ENCODE measurements around the gene SEC31B.

The SEC31B gene

GRCh38 chr10:100477970-100478369, 41.7 kb downstream of the SEC31B start:
- no peak for DNase-seq (ENCODE audit: low read depth)
- no peak for TF ChIP-seq CTCF (conservative IDR thresholded peaks at IDR 0.05; ENCODE audit: low read length)
- no peak overlapping the region for H3K4me3 ChIP-seq (ENCODE audit: low read length)

GRCh38 chr10:100470367-100470766, 49.3 kb downstream of the SEC31B start:
- DNase-seq (ENCODE audit: low read depth) = peak; percentile 6
- H3K4me3 ChIP-seq (ENCODE audit: low read length) = no peak overlapping the region
- TF ChIP-seq CTCF (conservative IDR thresholded peaks at IDR 0.05; ENCODE audit: low read length) = no peak

GRCh38 chr10:100469756-100470155, 49.9 kb downstream of the SEC31B start:
- TF ChIP-seq CTCF (conservative IDR thresholded peaks at IDR 0.05; ENCODE audit: low read length) = no peak
- no peak overlapping the region for H3K4me3 ChIP-seq (ENCODE audit: low read length)

GRCh38 chr10:100468978-100469377, 50.7 kb downstream of the SEC31B start:
- DNase-seq (ENCODE audit: low read depth) = peak; percentile 5
- H3K4me3 ChIP-seq (ENCODE audit: low read length) = no peak overlapping the region
- no peak for TF ChIP-seq CTCF (conservative IDR thresholded peaks at IDR 0.05; ENCODE audit: low read length)

More at GRCh38 chr10:100469756-100470155, 49.9 kb downstream of the SEC31B start:
- no peak for DNase-seq (ENCODE audit: low read depth)

- TF ChIP-seq CTCF (conservative IDR thresholded peaks at IDR 0.05; ENCODE audit: low read length) = no peak
- no peak overlapping the region for H3K4me3 ChIP-seq (ENCODE audit: low read length)
- no peak for DNase-seq (ENCODE audit: low read depth)
Measured at GRCh38 chr10:100468322-100468721, 51.3 kb downstream of the SEC31B start.

- no peak for DNase-seq (ENCODE audit: low read depth)
- H3K4me3 ChIP-seq (ENCODE audit: low read length) = no peak within 1 kb of the TSS
- no peak for TF ChIP-seq CTCF (conservative IDR thresholded peaks at IDR 0.05; ENCODE audit: low read length)
Measured at GRCh38 chr10:100462709-100463108, 57.0 kb downstream of the SEC31B start, which contains the start of gene WNT8B. Gene WNT8B, plus strand, starts transcription at chr10:100463009. Its CDS starts 160 bp downstream, at chr10:100463169.

- no peak overlapping the region for H3K4me3 ChIP-seq (ENCODE audit: low read length)
Measured at GRCh38 chr10:100448951-100449350, 70.7 kb downstream of the SEC31B start.

More at GRCh38 chr10:100448951-100449350, 70.7 kb downstream of the SEC31B start:
- no peak for DNase-seq (ENCODE audit: low read depth)
- TF ChIP-seq CTCF (conservative IDR thresholded peaks at IDR 0.05; ENCODE audit: low read length) = no peak

Measured in AG10803 (cell line).